ENCODE results near the gene CACNA1I.

GRCh38 chr22:39723899-39724351 is 153.4 kb downstream of the CACNA1I start:
- TF ChIP-seq CTCF (conservative IDR thresholded peaks at IDR 0.05 in 1 of 2, IDR thresholded peaks at IDR 0.05 in 1 of 2; ENCODE audit: extremely low read depth in 1 of 2, insufficient read depth in 1 of 2, low read depth in 1 of 2, low read length in 2 of 2) (no peak), EZH2 (IDR thresholded peaks at IDR 0.05; ENCODE audit: borderline replicate concordance, low read length) (no peak)

Data from mammary epithelial cell (primary cell).